Mesendoderm (in vitro differentiated cells): ENCODE measurements around the gene CDC16.
A peak's percentile ranks its signal among the peaks of the same experiment; 100 is the strongest.
"Not testable (repeated sequence)": the region's sequence is repeated elsewhere in the genome, so short reads cannot be mapped to it uniquely, and the experiment has no call there.

Experiments
- DNase-seq: peaks from one replicate; pipeline ENCODE4 v3.0.0; 2013
- H2AK5ac ChIP-seq: 2 replicates; pipeline ENCODE4 v1.6.1; 2013; ENCODE audit warnings: low read length, inconsistent platforms
- H2BK120ac ChIP-seq: 2 replicates; pipeline ENCODE4 v1.6.1; 2013; ENCODE audit warnings: low read depth, mild to moderate bottlenecking, low read length, moderate library complexity, mixed read lengths
- H2BK15ac ChIP-seq: replicated peaks from 2 replicates; pipeline ENCODE4 v1.6.1; 2013; ENCODE audit warnings: low read depth, mild to moderate bottlenecking, moderate library complexity
- H2BK5ac ChIP-seq: 2 replicates; pipeline ENCODE4 v1.6.1; 2013; ENCODE audit warnings: low read length, inconsistent platforms
- H3K18ac ChIP-seq: 2 replicates; pipeline ENCODE4 v1.6.1; 2013; ENCODE audit warnings: mild to moderate bottlenecking, low read length, mixed read lengths
- H3K23ac ChIP-seq: one replicate; pipeline ENCODE4 v1.6.1; 2013; ENCODE audit warnings: low read length
- H3K27ac ChIP-seq: 2 replicates; pipeline ENCODE4 v1.5.1; 2013; ENCODE audit warnings: low read depth, mild to moderate bottlenecking, inconsistent platforms, low read length, moderate library complexity
- H3K27me3 ChIP-seq: 2 replicates; pipeline ENCODE4 v1.6.1; 2013; ENCODE audit warnings: low read length, control low read depth, mild to moderate bottlenecking, inconsistent platforms; ENCODE audit not compliant: insufficient read depth, poor library complexity
- H3K36me3 ChIP-seq: 2 replicates; pipeline ENCODE4 v1.6.1; 2013; ENCODE audit warnings: low read length, inconsistent platforms; ENCODE audit not compliant: control insufficient read depth, insufficient read depth
- H3K4ac ChIP-seq: one replicate; pipeline ENCODE4 v1.6.1; 2013; ENCODE audit warnings: low read depth, mild to moderate bottlenecking, low read length, moderate library complexity
- H3K4me1 ChIP-seq: 2 replicates; pipeline ENCODE4 v1.6.1; 2013; ENCODE audit warnings: low read depth, low read length, inconsistent platforms; ENCODE audit not compliant: control insufficient read depth
- H3K4me2 ChIP-seq: 2 replicates; pipeline ENCODE4 v1.6.1; 2013; ENCODE audit warnings: low read length
- H3K4me3 ChIP-seq: 2 replicates; pipeline ENCODE4 v1.5.1; 2013; ENCODE audit warnings: mild to moderate bottlenecking, low read length
- H3K56ac ChIP-seq: one replicate; pipeline ENCODE4 v1.6.1; 2013; ENCODE audit warnings: low read length
- H3K79me1 ChIP-seq: 2 replicates; pipeline ENCODE4 v1.6.1; 2013; ENCODE audit warnings: low read length, inconsistent platforms
- H3K79me2 ChIP-seq: 2 replicates; pipeline ENCODE4 v1.6.1; 2013; ENCODE audit warnings: mild to moderate bottlenecking, low read length; ENCODE audit not compliant: control insufficient read depth, insufficient read depth
- H3K9ac ChIP-seq: 2 replicates; pipeline ENCODE4 v1.6.1; 2013; ENCODE audit warnings: low read length, inconsistent platforms
- H4K5ac ChIP-seq: one replicate; pipeline ENCODE4 v1.6.1; 2013; ENCODE audit warnings: low read length
- H4K8ac ChIP-seq: one replicate; pipeline ENCODE4 v1.6.1; 2013; ENCODE audit warnings: low read depth, mild to moderate bottlenecking, control low read depth, low read length, moderate library complexity
- WGBS: extraction: QIAGEN DNeasy Blood & Tissue Kit; methylation state at CpG from one replicate; pipeline ENCODE4 v1.1.7; 2013; ENCODE audit warnings: low lambda C conversion rate, missing lambda C conversion rate; ENCODE audit not compliant: insufficient coverage; ENCODE audit errors: extremely low coverage; 5-methylcytosine and 5-hydroxymethylcytosine counted together

CDC16 gene

DNA sequence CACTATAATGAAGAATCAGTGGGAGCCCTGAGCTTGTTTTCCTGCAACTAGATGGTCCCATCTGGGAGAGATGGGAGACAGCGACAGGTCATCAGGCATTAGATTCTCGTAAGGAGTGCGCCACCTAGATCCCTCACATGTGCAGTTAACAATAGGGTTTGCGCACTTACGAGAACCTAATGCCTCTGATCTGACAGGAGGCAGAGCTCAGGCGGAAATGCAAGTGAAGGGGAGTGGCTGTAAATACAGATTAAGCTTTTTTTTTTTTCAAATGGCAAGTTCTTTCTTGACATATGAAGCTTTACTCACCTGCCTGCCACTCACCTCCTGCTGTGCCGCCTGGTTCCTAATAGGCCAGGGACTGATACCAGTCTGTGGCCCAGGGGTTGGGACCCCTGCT is 14.4 kb downstream of the CDC16 start:
- Histone ChIP-seq H3K4me2 (no peak overlapping the region), H2AK5ac (no peak overlapping the region), H2BK120ac (no peak overlapping the region), H3K27me3 (no peaks in the 10 kb centered on the region), H4K5ac (no peak overlapping the region), H3K56ac (no peak overlapping the region), H3K79me1 (peaks cover 1% of the 10 kb centered on the region), H3K9ac (no peak overlapping the region), H3K36me3 (peaks cover 9% of the 10 kb centered on the region), H2BK5ac (no peak overlapping the region), H3K23ac (no peak overlapping the region), H3K79me2 (no peaks in the 10 kb centered on the region), H2BK15ac (no peak overlapping the region), H3K4ac (no peak overlapping the region), H3K4me1 (no peaks in the 10 kb centered on the region), H4K8ac (no peak overlapping the region), H3K18ac (no peak overlapping the region), H3K27ac (no peak overlapping the region), H3K4me3 (no peak overlapping the region)
- DNase-seq: no peak
- no CpG with 5 or more reads among the region's 7 CpGs for WGBS

DNA sequence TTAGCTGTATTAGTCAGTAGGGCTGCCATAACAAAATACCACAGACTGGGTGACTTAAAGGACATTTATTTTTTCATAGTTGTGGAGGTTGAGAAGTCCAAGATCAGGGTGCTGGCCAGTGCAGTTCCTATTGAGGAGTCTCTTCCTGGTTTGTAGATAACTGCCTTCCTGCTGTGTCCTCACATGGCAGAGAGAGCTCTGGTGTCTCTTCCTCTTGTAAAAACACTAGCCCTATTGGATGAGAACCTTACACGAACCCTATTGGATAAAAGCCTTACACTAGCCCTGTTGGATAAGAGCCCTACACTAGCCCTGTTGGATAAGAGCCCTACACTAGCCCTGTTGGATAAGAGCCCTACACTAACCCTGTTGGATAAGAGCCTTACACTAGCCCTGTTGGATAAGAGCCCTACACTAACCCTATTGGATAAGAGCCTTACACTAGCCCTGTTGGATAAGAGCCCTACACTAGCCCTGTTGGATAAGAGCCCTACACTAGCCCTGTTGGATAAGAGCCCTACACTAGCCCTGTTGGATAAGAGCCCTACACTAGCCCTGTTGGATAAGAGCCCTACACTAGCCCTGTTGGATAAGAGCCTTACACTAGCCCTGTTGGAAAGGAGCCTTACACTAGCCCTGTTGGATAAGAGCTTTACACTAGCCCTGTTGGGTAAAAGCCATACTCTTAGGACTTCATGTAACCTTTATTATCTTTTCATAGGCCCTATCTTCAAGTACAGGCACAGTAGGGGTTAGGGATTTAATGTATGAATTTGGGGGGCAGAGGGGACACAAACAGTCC is 17.1 kb downstream of the CDC16 start:
- H3K27ac ChIP-seq, H3K4me3 ChIP-seq, H2BK15ac ChIP-seq, H2BK5ac ChIP-seq, H3K27me3 ChIP-seq, H3K18ac ChIP-seq, H3K56ac ChIP-seq, H3K4ac ChIP-seq, H3K79me2 ChIP-seq, H3K23ac ChIP-seq, DNase-seq, H4K5ac ChIP-seq, H3K79me1 ChIP-seq, H3K4me1 ChIP-seq, H2BK120ac ChIP-seq, H3K9ac ChIP-seq, H4K8ac ChIP-seq, H3K4me2 ChIP-seq, H2AK5ac ChIP-seq, H3K36me3 ChIP-seq: not testable (repeated sequence)
- no CpG with 5 or more reads among the region's 1 CpG for WGBS

DNA sequence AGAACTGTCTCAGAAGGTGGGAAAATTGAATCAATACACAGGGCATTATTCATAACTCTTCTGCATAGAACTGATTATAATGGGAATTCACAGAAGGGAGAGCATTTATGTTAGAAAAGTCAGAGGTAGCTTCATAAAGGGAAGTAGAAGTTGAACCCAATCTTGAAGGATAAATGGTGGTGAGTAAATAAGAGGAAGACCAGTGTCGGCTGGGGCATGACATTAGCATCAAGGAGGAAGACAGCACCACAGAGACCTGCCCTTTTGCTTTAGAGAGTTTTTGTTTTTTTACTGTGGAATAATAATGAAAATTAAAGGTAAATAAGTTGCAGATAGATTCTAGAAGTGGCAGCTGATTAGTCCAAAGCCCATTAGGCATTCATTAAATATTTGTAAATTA is 21.9 kb downstream of the CDC16 start:
- Histone ChIP-seq H3K56ac (no peak overlapping the region), H3K4me1 (peaks cover 2% of the 10 kb centered on the region), H2AK5ac (no peak overlapping the region), H3K36me3 (peaks cover 6% of the 10 kb centered on the region), H3K9ac (no peak overlapping the region), H3K4ac (no peak overlapping the region), H3K23ac (no peak overlapping the region), H3K4me3 (no peak overlapping the region), H2BK15ac (no peak overlapping the region), H3K18ac (no peak overlapping the region), H3K79me2 (no peaks in the 10 kb centered on the region), H2BK120ac (no peak overlapping the region), H3K27me3 (no peaks in the 10 kb centered on the region), H4K8ac (no peak overlapping the region), H3K27ac (no peak overlapping the region), H4K5ac (no peak overlapping the region), H3K4me2 (no peak overlapping the region), H2BK5ac (no peak overlapping the region), H3K79me1 (peaks cover 2% of the 10 kb centered on the region)
- no peak for DNase-seq
- no CpG with 5 or more reads among the region's 1 CpG for WGBS

DNA sequence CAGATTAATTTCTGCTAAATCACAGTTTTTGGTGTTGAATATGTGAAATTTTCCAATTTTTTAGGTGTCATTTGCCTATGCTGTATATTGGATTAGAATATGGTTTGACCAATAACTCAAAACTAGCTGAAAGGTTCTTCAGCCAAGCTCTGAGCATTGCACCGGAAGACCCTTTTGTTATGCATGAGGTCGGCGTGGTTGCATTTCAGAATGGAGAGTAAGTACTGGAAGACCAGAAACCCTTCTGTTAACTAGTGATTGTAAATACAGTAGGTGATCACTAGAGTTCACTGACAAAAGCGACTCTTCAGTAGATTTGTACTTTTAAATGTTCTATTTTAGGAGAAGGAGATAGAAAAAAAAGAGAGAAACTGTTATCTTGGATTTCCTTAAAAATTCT is 22.3 kb downstream of the CDC16 start:
- no peak overlapping the region for H3K56ac ChIP-seq
- no peak overlapping the region for H2BK15ac ChIP-seq
- H4K8ac ChIP-seq: no peak overlapping the region
- H3K27me3 ChIP-seq: no peaks in the 10 kb centered on the region
- no peak overlapping the region for H3K4ac ChIP-seq
- peaks cover 6% of the 10 kb centered on the region for H3K36me3 ChIP-seq
- no peak overlapping the region for H3K4me3 ChIP-seq
- H2BK120ac ChIP-seq: no peak overlapping the region
- no peak overlapping the region for H2AK5ac ChIP-seq
- H3K4me1 ChIP-seq: peaks cover 2% of the 10 kb centered on the region
- no peak overlapping the region for H3K4me2 ChIP-seq
- no peaks in the 10 kb centered on the region for H3K79me2 ChIP-seq
- peak; percentile 39 for DNase-seq
- H3K9ac ChIP-seq: no peak overlapping the region
- peaks cover 2% of the 10 kb centered on the region for H3K79me1 ChIP-seq
- no peak overlapping the region for H3K27ac ChIP-seq
- no peak overlapping the region for H4K5ac ChIP-seq
- no peak overlapping the region for H2BK5ac ChIP-seq
- no peak overlapping the region for H3K23ac ChIP-seq
- WGBS: no CpG with 5 or more reads among the region's 4 CpGs
- no peak overlapping the region for H3K18ac ChIP-seq

DNA sequence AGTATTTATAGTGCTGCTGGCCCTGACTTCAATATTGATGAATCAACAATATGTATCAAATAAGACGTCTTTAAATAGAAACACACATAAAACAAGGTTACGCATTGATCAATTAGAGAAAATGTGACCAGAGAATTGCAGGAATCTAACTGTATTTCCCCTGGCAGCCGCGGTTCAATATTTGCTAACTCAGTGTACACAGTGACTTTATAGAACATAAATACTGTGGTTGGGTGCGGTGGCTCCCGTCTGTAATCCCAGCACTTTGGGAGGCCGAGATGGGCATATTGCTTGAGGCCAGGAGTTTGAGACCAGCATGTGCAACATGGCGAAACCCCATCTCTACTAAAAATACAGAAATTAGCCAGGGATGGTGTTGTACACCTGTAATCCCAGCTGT is 23.9 kb downstream of the CDC16 start:
- Histone ChIP-seq H4K8ac (no peak overlapping the region), H3K4me2 (no peak overlapping the region), H3K79me2 (no peaks in the 10 kb centered on the region), H4K5ac (no peak overlapping the region), H3K36me3 (peaks cover 11% of the 10 kb centered on the region), H3K18ac (no peak overlapping the region), H2BK5ac (no peak overlapping the region), H2BK120ac (no peak overlapping the region), H3K4ac (no peak overlapping the region), H3K23ac (no peak overlapping the region), H3K27me3 (no peaks in the 10 kb centered on the region), H2BK15ac (no peak overlapping the region), H3K4me3 (no peak overlapping the region), H3K56ac (no peak overlapping the region), H3K27ac (no peak overlapping the region), H3K4me1 (peaks cover 2% of the 10 kb centered on the region), H3K9ac (no peak overlapping the region), H3K79me1 (peaks cover 2% of the 10 kb centered on the region), H2AK5ac (no peak overlapping the region)
- DNase-seq: no peak
- WGBS: no CpG with 5 or more reads among the region's 8 CpGs

DNA sequence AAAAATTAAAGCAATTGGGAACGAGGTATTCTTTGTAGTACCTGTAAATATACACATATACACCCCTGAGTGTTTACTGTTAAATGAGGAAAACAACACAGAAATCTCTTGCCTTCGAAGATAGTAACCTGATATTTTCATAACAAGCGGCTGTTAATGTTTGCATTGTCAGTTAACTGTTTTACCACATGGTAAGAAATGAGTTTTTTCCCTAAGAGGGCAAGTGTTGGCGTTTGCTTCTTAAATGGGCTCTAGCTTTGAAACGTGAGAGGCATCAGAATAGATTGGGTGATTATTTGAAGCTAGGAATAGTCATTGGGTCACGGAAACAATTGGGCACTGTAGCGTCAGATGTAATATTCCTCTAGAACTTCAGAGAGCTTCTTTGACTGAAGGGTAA is 24.7 kb downstream of the CDC16 start:
- WGBS: no CpG with 5 or more reads among the region's 7 CpGs
- Histone ChIP-seq H3K4ac (no peak overlapping the region), H3K56ac (no peak overlapping the region), H4K8ac (no peak overlapping the region), H3K9ac (no peak overlapping the region), H3K36me3 (peaks cover 11% of the 10 kb centered on the region), H3K4me3 (no peak overlapping the region), H3K23ac (no peak overlapping the region), H2BK15ac (no peak overlapping the region), H3K4me2 (no peak overlapping the region), H3K18ac (no peak overlapping the region), H3K79me2 (no peaks in the 10 kb centered on the region), H3K27me3 (no peaks in the 10 kb centered on the region), H2BK120ac (no peak overlapping the region), H3K79me1 (peaks cover 2% of the 10 kb centered on the region), H3K4me1 (peaks cover 2% of the 10 kb centered on the region), H2AK5ac (no peak overlapping the region), H2BK5ac (no peak overlapping the region), H4K5ac (no peak overlapping the region), H3K27ac (no peak overlapping the region)
- no peak for DNase-seq
